GM12878 (cell line): Measurements from ENCODE around the gene CCL4. TPM values are rescaled to one million over a fixed set of nuclear protein-coding genes. Genes with fewer than 3 reads are reported as not detected.
A peak's percentile ranks its signal among the peaks of the same experiment; 100 is the strongest.

Experiments used
- ASH2L ChIP-seq: fragments of 300-600, 200-600 bp; sonication (generic); IDR thresholded peaks from 2 replicates; pipeline ENCODE4 v1.6.1; 2017; ENCODE audit warnings: low read depth, mild to moderate bottlenecking, borderline replicate concordance
- ATF2 ChIP-seq: IDR thresholded peaks from 2 replicates; pipeline ENCODE4 v1.6.1; 2012; ENCODE audit warnings: low read length, inconsistent platforms
- ATF3 ChIP-seq: IDR thresholded peaks from 2 replicates; pipeline ENCODE4 v1.6.1; 2011; ENCODE audit warnings: low read depth, mild to moderate bottlenecking, low read length, moderate library complexity, borderline replicate concordance; ENCODE audit errors: extremely low read depth
- BRCA1 ChIP-seq: IDR thresholded peaks from 2 replicates; pipeline ENCODE4 v1.6.1; 2011; ENCODE audit warnings: low read depth, low read length, improper control_type of control experiment
- CREB1 ChIP-seq: IDR thresholded peaks from 2 replicates; pipeline ENCODE4 v1.6.1; 2012; ENCODE audit warnings: low read depth, mild to moderate bottlenecking, inconsistent platforms
- DPF2 ChIP-seq: fragments of 450-650 bp; IDR thresholded peaks from 2 replicates; pipeline ENCODE4 v1.6.1; 2017; ENCODE audit warnings: mild to moderate bottlenecking
- EED ChIP-seq: sonication (generic); IDR thresholded peaks from 2 replicates; pipeline ENCODE4 v1.6.1; 2016; ENCODE audit warnings: antibody characterized with exemption, low read depth
- EGR1 ChIP-seq, 2 experiments: IDR thresholded peaks; 1 replicate in 1 of 2; 2 replicates in 1 of 2; pipeline ENCODE4 v1.6.1; 2011 to 2012; ENCODE audit warnings: low read depth in 2 of 2, low read length in 2 of 2, borderline replicate concordance in 1 of 2, mild to moderate bottlenecking in 1 of 2, moderate library complexity in 1 of 2
- ELK1 ChIP-seq: IDR thresholded peaks from 2 replicates; pipeline ENCODE4 v1.6.1; 2012; ENCODE audit warnings: low read depth, low read length, improper control_type of control experiment
- ETV6 ChIP-seq, 2 experiments: fragments of 450-650 bp in 1 of 2; IDR thresholded peaks in 1 of 2; conservative IDR thresholded peaks in 1 of 2; 2 replicates each; pipeline ENCODE4 v1.6.1; 2014; ENCODE audit warnings: antibody characterized with exemption in 1 of 2, borderline replicate concordance in 1 of 2, low read depth in 1 of 2, mild to moderate bottlenecking in 1 of 2, moderate library complexity in 1 of 2
- HDAC2 ChIP-seq: fragments of 200-600 bp; sonication (generic); IDR thresholded peaks from 2 replicates; pipeline ENCODE4 v1.6.1; 2017
- IKZF2 ChIP-seq, 2 experiments: fragments of 450-650 bp; IDR thresholded peaks; 2 replicates each; pipeline ENCODE4 v1.6.1; 2017; ENCODE audit warnings: mild to moderate bottlenecking in 2 of 2, moderate library complexity in 2 of 2
- IRF4 ChIP-seq: IDR thresholded peaks from 2 replicates; pipeline ENCODE4 v1.6.1; 2011; ENCODE audit warnings: low read depth, low read length
- JUNB ChIP-seq: IDR thresholded peaks from 2 replicates; pipeline ENCODE4 v1.6.1; 2016; ENCODE audit warnings: antibody characterized with exemption, mild to moderate bottlenecking
- KDM1A ChIP-seq: fragments of 200-600 bp; sonication (generic); IDR thresholded peaks from 2 replicates; pipeline ENCODE4 v1.6.1; 2016; ENCODE audit warnings: borderline replicate concordance
- MAX ChIP-seq: IDR thresholded peaks from 2 replicates; pipeline ENCODE4 v1.6.1; 2012; ENCODE audit warnings: low read depth, low read length, improper control_type of control experiment
- MEF2A ChIP-seq: IDR thresholded peaks from 2 replicates; pipeline ENCODE4 v1.6.1; 2011; ENCODE audit warnings: low read depth, mild to moderate bottlenecking, low read length, moderate library complexity; ENCODE audit not compliant: insufficient read depth
- MXI1 ChIP-seq: fragments of 150-350 bp; IDR thresholded peaks from 2 replicates; pipeline ENCODE4 v1.6.1; 2011; ENCODE audit warnings: low read depth, mild to moderate bottlenecking, inconsistent platforms, low read length, improper control_type of control experiment
- NR2C2 ChIP-seq: IDR thresholded peaks from 2 replicates; pipeline ENCODE4 v1.6.1; 2011; ENCODE audit warnings: borderline replicate concordance, low read depth; ENCODE audit not compliant: control insufficient read depth, insufficient read length
- NR2F1 ChIP-seq: fragments of 450-650 bp; conservative IDR thresholded peaks from 2 replicates; pipeline ENCODE4 v1.6.1; 2017; ENCODE audit warnings: mild to moderate bottlenecking
- PAX8 ChIP-seq: fragments of 450-650 bp; IDR thresholded peaks from 2 replicates; pipeline ENCODE4 v1.6.1; 2017; ENCODE audit warnings: mild to moderate bottlenecking, moderate library complexity
- SPI1 ChIP-seq: IDR thresholded peaks from 2 replicates; pipeline ENCODE4 v1.6.1; 2011; ENCODE audit warnings: low read depth, mild to moderate bottlenecking, low read length, moderate library complexity, borderline replicate concordance; ENCODE audit not compliant: insufficient read depth
- SREBF2 ChIP-seq: IDR thresholded peaks from 2 replicates; pipeline ENCODE4 v1.6.1; 2012; ENCODE audit warnings: mild to moderate bottlenecking, low read length
- TARDBP ChIP-seq: IDR thresholded peaks from 2 replicates; pipeline ENCODE4 v1.6.1; 2016; ENCODE audit warnings: borderline replicate concordance
- ZBED1 ChIP-seq: IDR thresholded peaks from 2 replicates; pipeline ENCODE4 v1.6.1; 2016; ENCODE audit warnings: borderline replicate concordance
- ZNF622 ChIP-seq: fragments of 450-650 bp; IDR thresholded peaks from 2 replicates; pipeline ENCODE4 v1.6.1; 2017; ENCODE audit warnings: mild to moderate bottlenecking, inconsistent platforms
- ZSCAN29 ChIP-seq: fragments of 450-650 bp; IDR thresholded peaks from 2 replicates; pipeline ENCODE4 v1.6.1; 2017; ENCODE audit warnings: mild to moderate bottlenecking, moderate library complexity
- polyA plus RNA-seq, 11 experiments: library from polyadenylated mRNA; depleted of rRNA in 4 of 11; unstranded in 6 of 11; stranded (reverse) in 5 of 11; fragments of >200 nt; fragmentation: Nextera tagmentation in 4 of 11; fragmentation: Illumina TruSeq in 1 of 11; extraction: Ambion mirVana in 4 of 11; extraction: Trizol in 1 of 11; gene quantifications; 1 replicate in 1 of 11; 2 replicates in 10 of 11; pipeline versions ENCODE4 v1.2.1 to v1.2.3, GENCODE V29; 2011 to 2016; ENCODE audit warnings: inconsistent platforms in 2 of 11, missing spikeins in 2 of 11, low read depth in 1 of 11
- total RNA-seq, 4 experiments: library from RNA; depleted of rRNA in 3 of 4; stranded (reverse); fragments of >200 nt in 3 of 4; fragmentation: Illumina TruSeq in 1 of 4; extraction: Trizol in 1 of 4; gene quantifications; 2 replicates each; pipeline versions ENCODE4 v1.2.1 to v1.2.3, GENCODE V29; 2013 to 2021
- TF ChIP-seq, protein P1 (sequence below): fragments of 450-650 bp; IDR thresholded peaks from 2 replicates; pipeline ENCODE4 v1.6.1; 2017; ENCODE audit warnings: low read depth, mild to moderate bottlenecking, moderate library complexity

CCL4 gene
- total and polyA plus RNA-seq, 10 of the 15 experiments (the other 5 are each of a cell fraction or from before 2014, with no cell fraction given), result 18.7 to 741 (median 79.4) TPM

DNA sequence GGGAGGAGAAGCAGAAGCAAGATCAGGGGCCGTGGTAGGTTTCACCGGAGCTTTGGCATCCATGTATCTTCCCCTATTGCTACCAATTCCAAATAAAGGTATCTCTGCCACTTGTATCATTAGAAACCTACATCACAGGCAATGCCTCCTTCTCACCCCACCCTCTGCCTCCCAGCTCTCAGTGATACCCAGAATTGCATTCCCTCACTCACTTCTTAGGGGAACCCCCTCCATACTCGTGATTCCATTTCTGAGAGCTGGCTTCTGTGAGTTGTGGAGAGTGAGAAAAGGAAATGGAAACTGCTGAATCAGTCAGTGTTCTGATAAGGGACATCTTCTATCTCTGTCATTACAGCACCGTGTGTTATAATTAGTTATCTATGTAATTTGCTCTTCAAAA lies 11.4 kb upstream of the CCL4 start (continued):
- TF ChIP-seq ETV6 (conservative IDR thresholded peaks at IDR 0.05 in 1 of 2, IDR thresholded peaks at IDR 0.05 in 1 of 2; ENCODE audit: borderline replicate concordance in 1 of 2, low read depth in 1 of 2) (peak in 1 of 2 experiments; percentile 67; a peak in 1 of 4 replicates), ATF3 (no peak), ELK1 (no peak), TARDBP (no peak), ATF2 (peak; percentile 56; the same call in 1 of the 2 replicates), SPI1 (peak; percentile 17; the same call in 1 of the 2 replicates), JUNB (peak; percentile 22; the same call in 1 of the 2 replicates), ASH2L (no peak), ZBED1 (no peak), NR2C2 (no peak), DPF2 (no peak), HDAC2 (no peak), BRCA1 (no peak), PAX8 (no peak), MEF2A (0 out of 2 replicates have a peak, but pooled peaks have one; percentile 28), EED (peak; percentile 69), EGR1 (IDR thresholded peaks at IDR 0.05; ENCODE audit: borderline replicate concordance in 1 of 2, low read depth in 2 of 2, low read length in 2 of 2) (no peak), MXI1 (no peak), CREB1 (0 out of 2 replicates have a peak, but pooled peaks have one; percentile 35), SREBF2 (no peak), ZNF622 (no peak), IRF4 (no peak), MAX (no peak), IKZF2 (IDR thresholded peaks at IDR 0.05) (peak; percentile 37 to 51; a peak in 2 of 4 replicates), NR2F1 (no peak), KDM1A (no peak), ZSCAN29 (no peak)
- TF ChIP-seq, protein P1, sequence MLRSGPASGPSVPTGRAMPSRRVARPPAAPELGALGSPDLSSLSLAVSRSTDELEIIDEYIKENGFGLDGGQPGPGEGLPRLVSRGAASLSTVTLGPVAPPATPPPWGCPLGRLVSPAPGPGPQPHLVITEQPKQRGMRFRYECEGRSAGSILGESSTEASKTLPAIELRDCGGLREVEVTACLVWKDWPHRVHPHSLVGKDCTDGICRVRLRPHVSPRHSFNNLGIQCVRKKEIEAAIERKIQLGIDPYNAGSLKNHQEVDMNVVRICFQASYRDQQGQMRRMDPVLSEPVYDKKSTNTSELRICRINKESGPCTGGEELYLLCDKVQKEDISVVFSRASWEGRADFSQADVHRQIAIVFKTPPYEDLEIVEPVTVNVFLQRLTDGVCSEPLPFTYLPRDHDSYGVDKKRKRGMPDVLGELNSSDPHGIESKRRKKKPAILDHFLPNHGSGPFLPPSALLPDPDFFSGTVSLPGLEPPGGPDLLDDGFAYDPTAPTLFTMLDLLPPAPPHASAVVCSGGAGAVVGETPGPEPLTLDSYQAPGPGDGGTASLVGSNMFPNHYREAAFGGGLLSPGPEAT, result peak; percentile 56; the same call in 1 of the 2 replicates
